Measurements from ENCODE around the gene TTC28.

DNA sequence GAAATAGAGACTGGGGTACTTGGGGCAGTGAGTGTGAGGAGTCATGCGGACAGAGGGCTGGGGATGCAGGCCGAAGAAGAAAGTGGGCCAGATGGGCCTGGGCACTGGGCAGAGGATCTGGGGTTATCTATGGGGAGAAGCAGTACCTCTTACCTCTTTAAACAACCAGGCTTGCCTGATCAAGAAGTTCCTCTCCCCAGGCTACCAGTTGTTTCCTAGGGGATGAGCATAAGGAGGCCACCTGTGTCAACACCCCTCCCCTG is 662.2 kb downstream of the TTC28 start:
- TF ChIP-seq, protein P1, sequence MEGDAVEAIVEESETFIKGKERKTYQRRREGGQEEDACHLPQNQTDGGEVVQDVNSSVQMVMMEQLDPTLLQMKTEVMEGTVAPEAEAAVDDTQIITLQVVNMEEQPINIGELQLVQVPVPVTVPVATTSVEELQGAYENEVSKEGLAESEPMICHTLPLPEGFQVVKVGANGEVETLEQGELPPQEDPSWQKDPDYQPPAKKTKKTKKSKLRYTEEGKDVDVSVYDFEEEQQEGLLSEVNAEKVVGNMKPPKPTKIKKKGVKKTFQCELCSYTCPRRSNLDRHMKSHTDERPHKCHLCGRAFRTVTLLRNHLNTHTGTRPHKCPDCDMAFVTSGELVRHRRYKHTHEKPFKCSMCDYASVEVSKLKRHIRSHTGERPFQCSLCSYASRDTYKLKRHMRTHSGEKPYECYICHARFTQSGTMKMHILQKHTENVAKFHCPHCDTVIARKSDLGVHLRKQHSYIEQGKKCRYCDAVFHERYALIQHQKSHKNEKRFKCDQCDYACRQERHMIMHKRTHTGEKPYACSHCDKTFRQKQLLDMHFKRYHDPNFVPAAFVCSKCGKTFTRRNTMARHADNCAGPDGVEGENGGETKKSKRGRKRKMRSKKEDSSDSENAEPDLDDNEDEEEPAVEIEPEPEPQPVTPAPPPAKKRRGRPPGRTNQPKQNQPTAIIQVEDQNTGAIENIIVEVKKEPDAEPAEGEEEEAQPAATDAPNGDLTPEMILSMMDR (IDR thresholded peaks at IDR 0.05), result no peak
- TF ChIP-seq POLR2A (IDR thresholded peaks at IDR 0.05), result no peak

All from sigmoid colon (tissue), 3 donors.